GM21381 (cell line): ENCODE measurements around the gene FAM221B.

ENCODE experiments used
- ATAC-seq: cut with Tn5 transposase; IDR thresholded peaks from one replicate; pipeline ENCODE4 v1.9.1; 2021; ENCODE audit warnings: mild to moderate bottlenecking, moderate library complexity; ENCODE audit not compliant: unreplicated experiment

FAM221B gene

DNA sequence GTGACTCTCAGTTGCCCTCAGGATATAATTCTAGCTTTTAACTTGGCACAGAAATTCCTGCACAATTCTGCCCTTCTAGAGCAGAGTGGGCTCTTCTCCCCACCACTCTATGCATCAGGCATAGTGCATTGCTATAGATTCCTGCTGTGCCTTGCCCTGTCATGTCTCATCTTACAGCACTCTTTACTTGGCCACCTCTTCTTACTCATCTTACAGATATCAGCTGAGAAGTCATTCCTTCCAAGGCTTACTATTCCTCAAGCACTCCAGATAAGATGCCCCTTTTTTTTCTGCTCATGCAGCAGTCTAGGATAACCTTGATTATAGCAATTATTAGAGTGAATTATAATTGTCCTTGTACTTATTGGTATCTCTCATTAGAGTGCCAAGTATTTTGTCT, 5.6 kb downstream of the FAM221B start:
- ATAC-seq: no peak

DNA sequence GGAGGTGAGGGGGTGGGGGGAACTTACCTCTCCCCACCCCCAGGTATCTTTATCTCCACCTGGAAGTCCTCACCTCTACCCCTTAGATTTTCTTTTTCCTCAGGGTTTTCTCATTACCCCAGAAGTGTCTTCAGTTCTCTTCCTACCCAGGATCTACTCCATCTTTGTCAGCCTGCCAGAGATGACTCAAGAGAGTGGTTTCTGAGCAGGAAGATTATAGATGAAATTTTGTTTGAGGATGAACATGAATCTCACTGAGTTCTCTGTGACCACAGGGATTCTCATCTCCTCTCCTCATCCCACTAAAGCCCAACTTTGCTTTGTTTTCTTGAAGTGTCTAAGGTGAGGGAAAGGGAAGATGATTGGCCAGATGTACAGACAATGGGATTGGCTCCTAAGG, 8.5 kb downstream of the FAM221B start:
- no peak for ATAC-seq

DNA sequence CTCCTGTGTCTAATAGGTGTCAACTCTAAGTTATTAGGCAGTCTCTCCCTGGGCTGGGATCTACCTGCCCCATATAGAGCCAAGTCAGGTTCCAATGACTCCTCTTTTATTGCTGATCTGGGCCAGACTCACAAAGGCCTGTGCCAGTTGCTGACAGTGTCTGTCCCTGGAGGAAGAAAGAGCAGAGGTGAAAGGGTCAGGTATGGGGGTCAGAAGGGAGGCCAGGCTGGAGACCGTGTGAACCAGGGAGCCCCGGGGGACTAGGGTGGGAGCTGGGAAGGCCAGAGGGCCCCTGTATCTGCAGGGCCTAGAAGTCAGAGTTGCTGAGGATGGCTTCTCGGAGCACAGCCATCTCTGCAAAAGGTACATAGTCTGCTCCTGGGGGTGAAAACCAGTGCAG, 10.2 kb downstream of the FAM221B start:
- no peak for ATAC-seq

DNA sequence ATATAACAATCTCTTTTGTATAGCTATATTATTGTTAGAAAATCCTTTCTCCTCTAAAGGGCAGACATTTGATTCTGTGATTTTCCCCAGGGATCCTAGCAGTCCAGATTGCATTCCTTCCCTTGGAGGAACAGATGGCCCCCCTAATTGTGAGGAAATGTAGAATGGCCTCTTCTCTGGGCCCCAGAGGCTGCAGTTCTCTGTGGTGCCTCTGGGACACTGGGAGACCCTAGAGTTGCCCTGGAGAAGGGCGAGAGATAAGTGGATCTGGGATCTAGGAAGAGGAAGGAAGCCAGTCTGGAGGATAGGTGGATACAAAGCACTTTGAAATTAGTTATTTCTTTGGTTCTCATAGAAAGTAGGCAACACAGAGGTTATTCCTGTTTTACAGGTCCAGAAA, 11.8 kb downstream of the FAM221B start:
- ATAC-seq: no peak

DNA sequence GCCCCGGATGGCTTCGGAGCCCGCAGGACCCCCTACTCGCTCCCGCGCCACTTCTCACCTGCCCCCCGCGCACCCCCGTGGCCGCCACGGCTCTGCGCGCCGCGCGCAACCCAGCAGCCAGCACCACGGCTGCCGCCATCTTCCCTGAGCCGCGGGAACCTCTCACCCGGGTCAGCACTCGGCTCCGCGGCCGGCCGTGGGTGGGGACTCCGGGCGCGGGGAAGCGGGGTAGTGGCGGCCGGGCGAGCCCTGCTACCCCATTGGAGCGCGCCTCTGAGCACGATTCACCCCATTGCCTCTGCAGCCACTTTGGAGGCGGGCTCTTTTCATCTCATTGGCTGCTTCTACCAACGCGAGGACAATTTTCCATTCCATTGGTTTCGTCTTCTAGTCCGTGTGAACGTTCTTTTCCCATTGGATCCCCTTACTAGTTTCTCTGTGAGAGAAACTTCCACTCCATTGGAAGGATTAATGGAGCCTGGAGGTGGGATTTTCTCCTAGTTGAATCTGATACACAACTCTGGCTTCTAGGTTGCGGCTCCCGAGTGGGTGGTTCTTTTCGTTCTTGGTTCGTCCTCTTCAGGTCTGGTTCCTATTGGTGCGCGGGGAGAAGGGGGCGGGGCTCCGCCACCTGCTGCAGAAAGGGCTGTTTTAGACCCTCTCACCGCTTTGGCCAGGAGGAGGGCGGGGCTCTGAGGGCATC, 13.5 kb downstream of the FAM221B start, which contains the start of gene HINT2:
HINT2 (minus strand) TSS at position 202 of the 703 bp plus-strand sequence; CDS start at position 139, 63 bp downstream.
- ATAC-seq: peak; percentile 72

DNA sequence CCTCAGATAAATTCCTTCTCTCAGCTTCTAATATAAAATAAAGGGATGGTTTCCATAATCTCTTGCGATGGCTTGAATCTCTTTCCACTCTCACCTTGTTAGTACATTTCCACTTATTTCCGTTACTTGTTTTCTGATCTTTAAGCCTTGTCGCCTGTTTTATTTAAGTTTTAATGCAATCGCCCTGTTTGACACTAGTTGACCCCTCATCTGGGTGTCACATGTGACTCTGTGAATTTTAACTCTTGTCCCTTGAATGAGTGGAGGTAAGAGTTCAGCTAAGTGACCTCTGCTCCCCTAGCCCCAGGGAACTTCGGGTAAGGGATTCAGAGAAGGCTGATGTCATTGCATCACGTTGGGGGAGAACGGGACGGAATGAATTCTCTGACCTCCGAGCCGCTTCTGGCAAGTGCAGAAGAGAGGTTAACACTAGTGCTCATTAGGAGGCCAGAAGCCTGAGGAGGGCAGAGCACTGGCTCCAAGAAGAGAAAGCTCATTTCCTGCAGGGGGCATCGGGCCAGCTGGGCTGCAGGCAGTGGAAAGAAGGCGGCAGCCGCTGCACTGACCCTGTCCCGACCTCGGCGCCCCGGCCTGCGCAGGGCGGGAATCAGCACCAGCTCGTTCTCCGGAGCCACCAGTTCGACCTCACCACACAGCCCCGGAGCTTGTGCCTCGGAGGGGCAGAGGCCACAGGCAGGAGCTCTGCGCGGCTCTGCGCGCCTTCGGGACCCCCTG, 14.3 kb downstream of the FAM221B start:
- peak; percentile 19 for ATAC-seq

DNA sequence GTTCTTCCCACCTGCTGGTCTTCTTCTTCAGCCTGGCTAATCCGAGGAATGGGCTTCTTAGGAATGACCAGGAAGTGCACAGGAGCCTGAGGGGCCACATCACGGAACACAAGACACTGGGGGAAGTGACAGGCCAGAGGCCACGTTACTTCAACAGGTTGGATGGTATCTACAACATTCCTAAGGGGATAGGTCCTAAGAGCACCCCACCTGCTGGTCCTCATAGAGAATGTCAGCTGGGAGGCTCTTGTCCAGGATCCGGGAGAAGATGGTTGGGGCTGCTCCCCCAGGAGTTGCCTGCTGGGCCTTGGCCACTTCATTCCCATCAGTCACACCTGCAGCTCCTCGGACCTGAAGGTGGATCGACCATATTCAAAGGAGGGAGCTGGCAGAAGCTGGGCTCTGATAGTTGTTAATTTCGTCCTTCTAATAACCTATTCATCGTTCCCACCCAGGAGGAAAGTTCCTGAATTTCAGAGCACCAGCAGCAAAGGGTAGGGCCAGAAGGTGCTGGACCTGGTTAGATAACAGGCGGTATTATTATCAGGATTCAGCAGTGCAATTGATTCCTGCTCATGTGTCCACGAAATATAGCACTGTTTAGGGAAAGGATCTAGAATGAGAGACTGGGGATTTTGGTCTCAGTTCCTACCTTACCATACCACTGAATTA, 15.0 kb downstream of the FAM221B start:
- no peak for ATAC-seq

DNA sequence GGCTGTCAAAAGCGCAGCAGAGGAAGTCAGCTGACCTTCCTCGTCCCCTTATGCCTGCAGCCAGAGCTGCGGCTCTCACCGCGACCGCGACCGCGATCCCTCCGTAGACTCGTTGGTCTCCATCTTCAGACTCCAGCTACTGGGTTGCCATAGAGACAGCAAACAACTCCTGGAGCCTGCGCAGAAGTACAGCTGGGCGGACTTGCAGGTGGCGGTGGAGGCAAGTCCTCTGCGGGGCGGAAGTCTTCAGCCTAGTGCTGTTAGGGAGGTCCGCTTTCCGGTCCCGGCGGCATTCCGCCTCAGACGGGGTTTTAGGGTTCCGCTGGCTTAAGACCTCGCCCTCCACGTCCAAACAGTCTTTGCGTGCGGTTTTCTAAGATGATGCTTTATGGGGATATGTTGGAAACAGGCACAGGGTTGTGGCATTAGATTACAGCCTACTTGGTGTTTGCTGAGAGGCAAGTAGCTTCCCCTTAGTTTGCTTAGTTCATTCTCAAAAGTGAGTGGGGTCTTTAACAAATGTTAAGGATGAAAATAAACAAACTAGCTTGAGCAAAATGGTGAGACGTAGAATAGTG, 16.4 kb downstream of the FAM221B start, which contains the start of gene SPAG8:
SPAG8 (minus strand) TSS at position 238 of the 578 bp plus-strand sequence; CDS start at position 123, 115 bp downstream.
- ATAC-seq: peak; percentile 54

DNA sequence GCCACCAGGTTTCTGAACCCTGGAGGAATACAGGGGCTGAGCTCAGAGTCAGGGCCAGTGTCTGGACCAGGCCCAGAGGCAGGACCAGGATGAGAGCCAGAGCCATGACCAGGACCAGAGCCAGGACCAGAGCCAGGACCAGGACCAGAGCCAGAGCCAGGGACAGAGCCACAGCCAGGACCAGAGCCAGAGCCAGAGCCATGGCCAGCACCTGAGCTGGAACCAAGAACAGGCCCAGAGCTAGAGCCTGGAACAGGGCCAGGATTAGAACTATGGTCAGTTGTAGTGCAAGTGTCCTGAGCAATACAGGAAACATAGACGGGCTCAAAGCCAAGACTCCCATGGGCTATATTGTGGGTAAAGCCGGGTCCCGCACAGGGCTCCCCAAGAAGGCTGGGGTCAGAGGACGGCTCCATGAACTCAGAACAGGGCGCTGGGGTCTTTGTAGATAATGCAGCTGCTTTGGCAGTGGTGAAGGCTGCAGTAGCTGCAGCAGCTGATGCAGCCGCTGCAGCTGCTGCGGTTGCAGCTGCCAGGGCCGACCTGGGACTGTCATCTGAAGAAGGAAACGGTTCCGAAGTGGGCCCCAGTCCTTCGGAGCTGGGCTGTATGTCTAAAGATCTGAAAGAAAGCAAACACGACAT, 17.0 kb downstream of the FAM221B start:
- ATAC-seq: no peak

DNA sequence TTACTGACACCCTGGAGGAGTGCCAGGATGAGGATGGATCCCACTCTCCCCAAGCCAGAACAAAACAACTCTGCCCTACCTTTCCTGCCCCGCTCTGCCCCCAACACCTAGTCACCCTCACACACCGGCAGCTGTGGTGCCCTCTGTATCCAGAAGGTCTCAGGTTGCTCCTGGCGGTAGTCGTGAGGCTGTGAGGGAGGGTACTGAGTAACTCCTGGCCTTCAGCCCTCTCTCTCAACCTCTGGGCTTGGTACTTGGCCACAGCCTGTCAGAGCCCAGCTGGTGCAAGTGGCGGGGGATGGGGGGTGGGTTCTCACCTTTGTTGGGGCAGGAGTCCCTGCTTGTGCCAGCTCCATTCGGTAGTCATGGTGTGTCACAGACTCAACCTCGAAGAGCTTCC, 18.4 kb downstream of the FAM221B start:
- no peak for ATAC-seq

DNA sequence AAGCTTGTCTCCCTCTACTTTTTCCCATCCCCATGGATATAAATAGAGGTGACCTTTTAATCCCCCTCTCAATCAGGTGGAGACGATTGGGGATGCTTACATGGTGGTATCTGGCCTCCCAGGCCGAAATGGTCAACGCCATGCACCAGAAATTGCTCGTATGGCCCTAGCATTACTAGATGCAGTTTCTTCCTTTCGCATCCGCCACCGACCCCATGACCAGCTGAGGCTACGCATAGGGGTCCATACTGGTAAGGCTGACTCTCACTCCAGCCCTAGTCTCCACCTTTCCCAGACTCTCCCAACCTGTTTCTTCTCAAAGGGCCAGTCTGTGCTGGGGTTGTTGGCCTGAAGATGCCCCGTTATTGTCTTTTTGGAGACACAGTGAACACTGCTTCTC, 20.1 kb downstream of the FAM221B start:
- ATAC-seq: no peak

DNA sequence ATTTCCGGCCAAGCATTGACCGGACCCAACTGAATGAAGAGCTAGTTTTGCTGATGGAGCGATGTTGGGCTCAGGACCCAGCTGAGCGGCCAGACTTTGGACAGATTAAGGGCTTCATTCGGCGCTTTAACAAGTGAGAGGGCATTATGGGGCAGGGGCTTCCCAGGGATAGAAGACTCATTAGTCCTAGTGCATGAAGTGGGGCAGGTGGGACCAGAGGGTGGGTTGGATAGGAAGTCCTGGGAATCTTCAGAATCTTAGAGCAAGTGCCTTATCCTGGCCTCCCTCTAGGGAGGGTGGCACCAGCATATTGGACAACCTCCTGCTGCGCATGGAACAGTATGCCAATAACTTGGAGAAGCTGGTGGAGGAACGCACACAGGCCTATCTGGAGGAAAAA, 22.4 kb downstream of the FAM221B start:
- no peak for ATAC-seq

DNA sequence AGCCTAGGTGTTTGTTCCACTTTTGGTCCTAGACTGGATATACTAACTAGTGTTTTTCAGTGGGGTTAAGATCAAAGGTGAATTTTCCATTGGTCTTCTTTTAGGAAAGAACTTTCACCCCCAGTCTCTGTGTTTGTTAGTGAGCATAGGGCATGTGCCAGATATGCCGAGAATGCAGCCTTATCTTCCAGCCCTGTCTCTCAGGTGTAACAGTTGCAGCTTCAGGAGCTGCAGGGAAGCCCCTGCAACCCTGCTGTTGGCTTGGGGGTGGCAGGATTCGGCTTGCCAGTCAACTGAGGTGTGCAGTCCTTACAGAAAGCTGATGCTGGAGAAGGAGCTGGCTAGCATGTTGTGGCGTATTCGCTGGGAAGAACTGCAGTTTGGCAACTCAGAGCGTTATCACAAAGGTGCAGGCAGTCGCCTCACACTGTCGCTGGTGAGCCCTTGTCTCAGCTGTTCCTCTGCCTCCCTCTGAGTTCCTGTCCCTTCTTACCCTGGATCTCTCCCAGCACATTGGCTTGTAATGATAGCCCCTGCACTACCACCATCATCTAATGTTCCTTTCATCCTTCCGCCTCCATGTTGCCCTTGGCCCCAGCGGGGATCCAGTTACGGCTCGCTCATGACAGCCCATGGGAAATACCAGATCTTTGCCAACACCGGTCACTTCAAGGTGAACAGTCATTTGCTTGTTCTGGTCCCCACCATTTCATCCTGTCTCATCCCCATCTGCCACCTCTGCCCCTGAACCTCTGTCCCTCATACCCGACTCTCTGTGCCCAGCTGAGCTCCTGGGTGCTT, 27.0 kb downstream of the FAM221B start:
- no peak for ATAC-seq

DNA sequence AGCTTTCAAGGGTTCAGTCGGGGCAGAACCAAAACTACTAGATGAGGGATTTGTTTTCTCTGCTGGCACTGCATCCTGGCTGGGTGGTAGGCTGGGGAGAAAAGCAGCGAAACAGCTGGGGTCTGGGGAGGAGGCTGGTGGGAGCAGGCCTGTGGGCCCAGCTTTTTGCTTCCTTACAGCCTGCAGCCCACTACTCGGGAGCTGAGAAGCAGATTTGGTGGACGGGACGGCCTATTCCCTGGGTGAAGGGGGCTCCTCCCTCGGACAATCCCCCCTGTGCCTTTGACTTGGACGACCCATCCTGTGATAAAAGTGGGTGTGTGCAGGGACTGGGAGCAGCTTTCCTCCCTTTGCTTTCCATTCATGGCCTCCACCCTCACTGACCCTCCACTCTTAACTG, 28.0 kb downstream of the FAM221B start:
- no peak for ATAC-seq

DNA sequence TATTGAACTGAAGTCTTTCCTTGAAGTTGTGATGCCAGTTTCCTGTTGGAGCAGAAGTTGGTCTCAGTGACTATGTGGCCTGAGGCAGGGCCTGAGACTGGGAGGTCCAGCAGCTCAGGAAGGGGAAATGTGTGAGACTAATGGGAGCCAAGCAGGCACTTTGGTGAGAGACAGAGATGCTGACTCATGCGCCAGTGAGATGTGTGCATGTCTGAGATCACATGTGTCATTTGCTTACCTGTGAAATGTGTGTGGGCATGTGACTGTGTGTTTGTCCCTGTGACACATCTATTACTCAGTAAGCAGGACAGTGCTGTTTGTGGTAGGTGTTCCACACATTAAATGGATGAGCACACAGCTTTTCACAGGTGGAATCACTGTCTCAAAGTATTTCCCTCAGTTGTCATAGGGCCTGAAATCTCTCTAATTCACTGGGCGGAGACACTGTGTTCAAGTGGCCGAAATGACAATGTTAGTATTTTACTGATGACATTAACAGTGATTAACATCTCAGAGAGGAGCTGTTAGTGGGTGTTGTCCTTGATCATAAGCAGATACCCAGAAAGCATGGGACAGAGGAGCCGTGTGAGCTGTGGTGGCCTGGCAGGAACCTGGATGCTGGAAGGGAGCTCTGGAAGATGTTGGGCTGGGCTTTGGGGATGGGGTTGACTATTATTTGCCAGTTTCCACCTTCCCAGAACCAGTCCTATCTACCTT, 29.7 kb downstream of the FAM221B start:
- no peak for ATAC-seq

DNA sequence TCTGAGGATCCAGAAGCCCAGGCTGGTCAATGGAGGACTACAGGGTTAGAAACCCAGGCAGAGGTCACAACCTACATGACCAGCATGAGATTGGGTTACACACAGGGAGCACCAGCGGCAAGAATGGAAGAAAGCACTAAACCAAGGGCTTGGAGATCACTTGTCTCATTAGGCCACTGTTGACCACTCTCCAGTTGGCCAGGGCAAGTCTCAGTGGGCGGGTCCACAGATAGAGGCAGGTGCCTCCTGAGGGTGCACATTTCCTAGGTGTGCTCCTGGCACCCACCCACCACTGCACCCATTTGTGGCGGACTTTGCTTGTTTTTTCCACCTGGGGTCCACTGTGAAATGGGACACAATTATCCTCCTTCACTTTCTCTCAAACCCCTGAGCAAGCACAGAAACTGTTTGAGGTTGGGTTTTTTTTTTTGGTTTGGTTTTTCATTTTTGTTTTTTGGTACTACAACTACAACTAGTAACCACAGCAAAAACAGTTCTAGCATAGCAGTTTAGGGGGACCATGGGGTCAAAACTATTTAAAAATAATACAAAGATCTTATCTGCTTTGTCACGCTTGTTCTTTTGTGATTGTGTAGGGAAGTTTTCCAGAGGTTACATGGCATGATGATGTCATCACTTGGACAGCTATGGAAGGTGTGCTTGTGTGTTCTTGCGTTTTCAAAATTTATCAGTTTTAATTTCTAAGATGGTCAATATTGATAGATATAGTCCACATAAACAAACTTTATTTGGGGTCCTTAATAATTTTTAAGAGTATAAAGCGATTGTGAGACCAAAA, 31.0 kb downstream of the FAM221B start:
- peak; percentile 51 for ATAC-seq

DNA sequence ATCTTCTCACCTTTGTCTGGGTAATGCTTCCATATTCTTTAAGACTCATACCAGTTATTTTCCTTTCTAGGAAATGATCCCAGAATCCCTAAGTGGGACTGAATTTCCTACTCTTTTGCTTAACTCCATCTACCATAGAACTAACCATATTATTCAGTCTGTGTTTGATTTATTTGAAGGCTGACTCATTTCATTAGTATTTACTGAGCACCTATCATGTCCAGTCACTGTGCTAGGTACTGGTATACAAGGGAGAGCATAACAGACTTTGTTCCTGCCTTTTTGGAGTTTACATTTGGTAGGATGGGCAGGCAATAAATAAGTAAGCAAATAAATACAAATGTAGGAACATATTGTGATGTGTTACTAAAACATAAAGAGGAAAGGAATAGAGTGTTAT, 32.8 kb downstream of the FAM221B start:
- ATAC-seq: no peak

DNA sequence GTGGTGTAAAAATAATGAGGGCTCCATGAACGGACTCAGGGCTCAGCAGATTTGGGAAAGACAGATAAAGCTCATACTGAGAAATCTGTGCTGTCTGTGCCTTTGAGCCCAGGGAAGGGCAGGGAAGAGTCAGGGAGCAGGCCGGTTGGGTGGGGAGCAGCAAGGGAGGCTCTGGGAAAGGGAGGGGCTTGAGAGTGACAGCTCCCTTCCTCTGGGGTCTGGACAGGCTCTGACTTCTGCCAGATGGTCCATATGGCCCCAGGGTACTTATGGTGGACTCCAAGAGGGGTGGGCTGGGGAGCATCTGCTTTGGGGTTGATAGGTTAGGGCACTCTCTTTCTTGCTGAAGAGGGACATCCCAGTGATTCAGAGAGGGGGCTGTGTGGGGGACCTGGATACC, 35.1 kb downstream of the FAM221B start:
- no peak for ATAC-seq

DNA sequence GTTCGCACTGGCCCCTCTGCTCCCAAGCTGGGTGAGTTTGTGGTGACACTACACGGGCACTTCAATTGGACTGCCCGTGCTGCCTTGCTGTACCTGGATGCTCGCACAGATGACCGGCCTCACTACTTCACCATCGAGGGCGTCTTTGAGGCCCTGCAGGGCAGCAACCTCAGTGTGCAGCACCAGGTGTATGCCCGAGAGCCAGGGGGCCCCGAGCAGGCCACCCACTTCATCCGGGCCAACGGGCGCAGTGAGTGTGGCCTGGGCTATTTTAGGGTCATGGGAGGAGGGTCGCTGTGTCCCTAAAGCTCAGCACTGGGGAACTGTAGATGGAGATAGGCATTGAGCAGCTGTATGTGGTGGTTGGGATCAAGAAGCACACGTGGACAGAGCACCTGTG, 35.7 kb downstream of the FAM221B start:
- ATAC-seq: no peak
